GM18858 (cell line): Measurements from ENCODE around the gene TACO1.

Experiments used
- ATAC-seq: cut with Tn5 transposase; IDR thresholded peaks from one replicate; pipeline ENCODE4 v1.9.1; 2021; ENCODE audit not compliant: unreplicated experiment

TACO1 gene

DNA sequence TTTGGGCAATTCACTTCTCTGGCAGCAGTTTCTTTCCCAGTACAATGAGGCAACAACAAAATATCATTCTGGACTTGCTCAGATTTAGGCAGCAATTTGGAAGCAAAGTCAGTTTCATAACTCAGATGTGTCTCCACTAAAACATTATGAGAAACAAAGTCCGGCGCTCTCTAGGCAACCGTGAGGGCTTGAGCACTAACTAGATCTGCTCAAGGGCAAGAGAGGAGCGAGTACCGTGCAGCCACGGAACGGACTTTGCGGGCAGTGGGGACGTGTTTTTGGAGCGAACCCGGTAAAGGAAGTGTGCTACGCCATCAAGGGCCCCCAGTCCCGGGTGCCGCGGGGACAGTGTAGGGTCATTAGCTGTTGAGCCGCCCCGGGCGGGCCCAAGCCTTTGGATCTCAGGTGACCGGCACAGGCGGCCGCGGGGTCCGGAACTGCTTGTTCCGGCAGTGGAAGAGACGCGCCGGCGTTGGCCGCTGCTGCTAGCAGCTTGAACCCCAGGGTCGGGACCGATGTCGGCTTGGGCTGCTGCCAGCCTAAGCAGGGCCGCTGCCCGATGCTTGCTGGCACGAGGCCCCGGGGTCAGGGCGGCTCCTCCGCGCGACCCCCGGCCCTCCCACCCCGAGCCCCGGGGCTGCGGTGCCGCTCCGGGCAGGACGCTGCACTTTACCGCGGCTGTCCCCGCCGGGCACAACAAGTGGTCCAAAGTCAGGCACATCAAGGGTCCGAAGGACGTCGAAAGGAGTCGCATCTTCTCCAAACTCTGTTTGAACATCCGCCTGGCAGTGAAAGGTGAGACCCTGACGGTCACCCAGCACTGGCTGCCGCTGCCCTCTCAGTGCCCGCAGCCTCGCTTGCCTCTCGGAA lies at the start of gene TACO1:
TSS of gene TACO1 (plus strand) at position 327 of the 870 bp plus-strand sequence. CDS start at position 516, 189 bp downstream.
- peak; percentile 56 for ATAC-seq

DNA sequence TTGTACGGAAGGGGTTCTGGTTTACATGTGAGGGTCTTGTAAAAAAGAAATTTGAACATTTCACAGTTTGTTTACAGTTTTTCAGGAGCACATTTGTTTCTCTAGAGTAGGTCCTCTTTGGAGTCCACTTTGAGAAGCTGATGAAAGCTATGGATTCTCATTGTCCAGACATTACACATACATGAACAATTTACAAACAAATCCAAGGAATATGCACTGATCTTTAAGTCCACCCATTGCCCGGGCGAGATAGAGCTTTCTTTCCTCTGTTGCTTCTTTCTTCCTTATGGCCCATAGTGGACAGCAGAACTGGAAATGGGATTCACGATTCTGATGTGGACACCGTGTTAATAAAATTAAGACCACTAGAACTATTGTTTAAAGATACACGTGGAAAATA lies 48.5 kb upstream of the TACO1 start:
- no peak for ATAC-seq

DNA sequence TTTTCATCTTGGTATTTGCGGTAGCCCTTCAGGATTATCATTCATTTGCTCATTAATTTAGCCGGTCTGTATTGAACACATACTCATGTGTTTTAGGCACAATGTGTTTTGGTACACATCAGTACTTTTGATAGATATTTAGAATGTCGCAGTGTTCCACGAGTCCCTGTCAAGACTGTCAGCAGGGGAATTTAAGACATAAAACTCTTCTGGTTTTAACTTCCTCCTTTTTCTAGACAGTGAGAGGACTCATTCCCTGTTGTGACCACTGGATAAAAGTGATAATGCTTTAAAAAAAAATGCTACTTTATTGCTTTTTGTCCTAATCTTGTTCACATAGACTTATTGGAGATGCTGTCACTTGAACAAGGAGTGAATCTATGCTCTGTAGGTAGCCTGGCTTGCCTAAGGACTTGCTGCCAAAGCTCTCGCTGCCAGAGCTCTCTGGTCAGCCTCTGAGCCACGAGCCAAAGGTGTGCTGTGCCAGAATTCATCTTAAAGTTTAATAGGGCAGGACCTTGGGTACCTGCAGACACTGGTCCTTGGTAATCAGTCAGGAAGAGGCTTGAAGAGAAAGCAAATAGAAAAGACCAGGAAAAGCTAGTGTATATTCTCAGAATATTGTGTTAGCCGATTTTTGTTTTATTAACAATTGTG lies 45.1 kb upstream of the TACO1 start:
- no peak for ATAC-seq

DNA sequence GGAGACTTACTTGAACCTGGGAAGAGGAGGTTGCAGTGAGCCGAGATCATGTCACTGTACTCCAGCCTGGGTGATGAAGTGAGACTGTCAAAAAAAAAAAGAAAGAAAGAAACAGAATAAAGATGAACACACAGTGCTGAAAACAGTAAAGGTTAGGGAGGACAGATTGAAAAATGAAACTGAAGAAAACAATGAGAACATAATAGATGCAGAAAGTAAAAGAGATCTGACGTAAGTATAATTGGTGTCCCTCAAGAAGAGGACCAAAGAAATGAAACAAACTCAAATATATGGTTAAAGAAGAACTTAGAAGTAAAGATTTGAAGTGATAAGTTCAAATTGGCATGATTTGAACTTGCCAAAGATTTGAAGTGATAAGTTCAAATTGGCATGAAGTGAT lies 43.3 kb upstream of the TACO1 start:
- ATAC-seq: no peak

DNA sequence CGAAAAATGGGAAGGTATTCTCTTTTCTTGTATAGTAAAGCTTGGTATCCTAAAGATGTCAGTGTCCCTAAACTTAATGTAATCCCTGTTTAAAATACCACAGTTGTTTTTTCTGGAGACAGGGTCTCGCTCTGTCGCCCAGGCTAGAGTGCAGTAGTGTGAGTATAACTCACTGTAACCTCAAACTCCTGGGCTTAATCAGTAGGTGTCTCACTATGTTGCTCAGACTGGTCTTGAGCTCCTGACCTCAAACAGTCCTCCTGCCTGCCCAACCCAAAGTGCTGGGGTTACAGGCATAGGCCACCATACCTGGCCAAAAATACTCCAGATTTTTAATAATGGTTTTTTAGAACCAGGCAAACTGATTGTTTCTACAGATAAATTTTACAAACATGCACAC lies 42.3 kb upstream of the TACO1 start:
- no peak for ATAC-seq

DNA sequence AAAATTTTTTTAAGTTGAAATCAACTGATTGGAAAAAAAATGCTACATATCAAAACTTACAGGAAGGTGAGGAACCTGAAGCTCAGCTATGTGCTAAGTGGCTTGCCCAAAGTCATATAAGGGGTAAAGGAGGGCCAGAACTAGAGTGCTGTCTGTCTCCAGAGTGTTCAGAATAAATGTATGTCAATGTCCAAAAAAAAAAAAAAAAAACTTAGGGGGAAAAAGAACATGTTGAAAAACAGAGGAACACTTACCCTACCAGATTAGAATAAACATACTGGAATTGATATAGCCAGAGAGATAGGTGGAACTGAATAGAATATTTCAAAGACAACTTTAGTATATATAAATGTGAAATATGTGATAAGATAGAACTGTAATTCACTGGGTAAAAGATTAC lies 38.9 kb upstream of the TACO1 start:
- ATAC-seq: no peak

DNA sequence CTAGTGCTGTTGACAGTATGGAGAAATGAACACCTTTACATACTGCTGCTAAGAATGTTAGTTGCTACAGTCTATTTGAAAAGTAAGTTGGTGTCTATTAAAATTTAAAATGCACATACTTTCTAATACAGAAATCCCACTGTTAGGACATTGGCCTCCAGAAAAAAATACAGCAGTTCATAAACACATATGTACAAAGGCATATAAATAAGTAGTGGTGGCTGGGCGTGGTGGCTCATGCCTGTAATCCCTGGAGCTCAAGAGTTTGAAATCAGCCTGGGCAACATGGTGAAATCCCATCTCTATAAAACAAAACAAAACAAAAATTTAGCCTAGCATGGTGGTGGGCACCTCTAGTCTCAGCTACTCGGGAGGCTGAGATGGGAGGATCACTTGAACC lies 37.4 kb upstream of the TACO1 start:
- ATAC-seq: no peak

DNA sequence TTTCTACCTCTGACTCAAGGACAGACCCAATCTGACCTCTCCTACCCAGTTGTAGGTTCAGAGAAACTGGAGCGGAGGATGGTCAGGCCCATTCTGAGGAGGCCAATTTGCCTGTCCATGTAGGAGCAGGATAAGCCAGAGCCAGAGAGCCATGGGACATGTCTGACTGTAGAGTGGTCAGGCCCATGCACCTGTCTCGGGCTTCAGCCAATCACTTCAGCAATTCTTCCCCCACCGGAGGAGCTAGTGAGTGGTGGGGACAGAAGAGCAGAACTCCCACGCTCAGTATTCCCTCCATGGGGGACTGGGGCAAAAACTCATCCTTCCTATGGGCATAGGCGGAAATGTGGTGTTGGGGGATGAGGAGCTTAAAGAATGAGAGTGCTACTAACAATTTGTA lies 36.1 kb upstream of the TACO1 start:
- ATAC-seq: no peak

DNA sequence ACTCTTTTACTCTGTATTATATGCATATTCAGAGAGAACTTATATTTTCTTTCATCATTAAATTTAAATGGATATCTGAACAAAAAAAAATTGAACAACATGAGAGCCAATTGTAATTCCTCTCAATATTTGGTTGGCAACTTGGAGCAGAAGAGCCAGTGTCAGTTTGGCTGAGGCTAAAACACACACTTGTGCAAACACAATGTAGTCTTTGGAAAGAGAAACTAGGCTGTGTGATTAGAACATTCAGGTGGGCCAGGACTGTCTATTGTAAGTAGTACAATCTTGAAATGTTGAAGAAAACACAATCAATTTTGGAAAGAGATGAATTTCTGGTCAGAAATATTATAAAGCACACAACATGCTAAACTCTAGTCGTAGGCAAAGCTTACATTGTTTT lies 33.5 kb upstream of the TACO1 start:
- ATAC-seq: no peak

DNA sequence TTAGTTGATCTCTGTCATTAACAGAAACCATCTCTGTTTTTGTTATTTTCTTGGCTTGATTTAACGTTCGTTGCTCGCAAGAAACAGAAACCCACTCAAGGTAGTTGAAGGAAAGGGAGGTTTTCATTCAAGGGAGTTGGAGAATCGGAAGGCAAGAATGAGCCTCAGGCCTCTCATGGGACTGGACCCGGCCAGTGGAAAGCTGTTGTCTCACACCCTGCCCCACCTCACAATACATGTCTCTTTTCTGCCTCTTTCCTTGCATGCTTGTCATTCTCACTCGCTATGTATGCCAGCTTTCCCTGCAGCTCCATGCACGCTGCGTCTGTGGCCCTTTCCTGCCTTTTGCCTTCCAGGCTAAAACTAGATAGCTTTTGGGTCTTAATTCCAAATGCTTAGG lies 32.1 kb upstream of the TACO1 start:
- ATAC-seq: no peak

DNA sequence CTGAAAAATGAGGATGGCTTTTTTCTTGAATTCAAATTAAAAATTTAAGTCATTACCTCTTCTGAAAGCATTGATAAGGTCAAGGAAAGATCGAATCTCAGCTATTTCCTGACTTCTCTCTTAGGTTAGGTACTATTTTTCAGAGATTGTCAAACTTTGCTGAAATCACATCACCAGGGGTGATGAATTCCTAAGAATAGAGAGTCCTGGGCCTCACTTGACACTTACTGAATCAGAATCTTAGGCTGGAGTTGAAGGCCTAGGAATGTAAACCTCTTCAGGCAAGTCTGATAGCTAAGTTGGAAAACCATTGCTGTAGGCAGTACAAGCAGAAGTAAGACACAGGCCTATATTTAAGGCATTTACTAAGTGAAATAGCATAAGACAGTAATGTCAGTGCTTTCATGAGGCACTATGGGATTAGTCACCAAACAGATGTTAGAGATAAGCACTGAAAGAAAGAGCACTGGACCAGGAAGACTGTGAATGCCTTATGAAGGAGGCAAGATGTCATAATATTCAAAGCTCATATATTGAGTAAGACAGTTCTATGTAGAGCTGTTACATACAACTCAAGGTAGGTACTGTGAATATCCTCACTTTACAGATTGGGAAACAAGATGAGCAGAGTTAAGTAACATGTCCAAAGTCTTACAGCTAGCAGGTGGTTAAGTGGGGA lies 28.9 kb upstream of the TACO1 start:
- ATAC-seq: no peak

DNA sequence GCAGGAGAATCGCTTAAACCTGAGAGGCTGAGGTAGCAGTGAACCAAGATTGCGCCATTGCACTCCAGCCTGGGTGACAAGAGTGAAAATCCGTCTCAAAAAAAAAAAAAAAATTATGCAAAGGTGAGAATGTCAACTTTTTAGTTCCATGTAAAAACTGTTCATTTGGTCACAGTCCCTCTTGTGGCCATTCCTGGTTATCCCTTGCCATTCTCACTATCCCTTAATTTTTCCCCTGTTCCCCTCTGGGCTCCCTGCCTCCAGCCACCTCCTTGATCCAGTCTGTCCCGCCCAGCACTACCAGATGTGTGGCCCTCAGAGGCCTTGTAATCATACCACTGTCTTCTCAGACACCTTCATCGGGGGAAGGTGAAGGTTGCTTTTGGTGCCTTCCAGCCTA lies 27.1 kb upstream of the TACO1 start:
- ATAC-seq: no peak

DNA sequence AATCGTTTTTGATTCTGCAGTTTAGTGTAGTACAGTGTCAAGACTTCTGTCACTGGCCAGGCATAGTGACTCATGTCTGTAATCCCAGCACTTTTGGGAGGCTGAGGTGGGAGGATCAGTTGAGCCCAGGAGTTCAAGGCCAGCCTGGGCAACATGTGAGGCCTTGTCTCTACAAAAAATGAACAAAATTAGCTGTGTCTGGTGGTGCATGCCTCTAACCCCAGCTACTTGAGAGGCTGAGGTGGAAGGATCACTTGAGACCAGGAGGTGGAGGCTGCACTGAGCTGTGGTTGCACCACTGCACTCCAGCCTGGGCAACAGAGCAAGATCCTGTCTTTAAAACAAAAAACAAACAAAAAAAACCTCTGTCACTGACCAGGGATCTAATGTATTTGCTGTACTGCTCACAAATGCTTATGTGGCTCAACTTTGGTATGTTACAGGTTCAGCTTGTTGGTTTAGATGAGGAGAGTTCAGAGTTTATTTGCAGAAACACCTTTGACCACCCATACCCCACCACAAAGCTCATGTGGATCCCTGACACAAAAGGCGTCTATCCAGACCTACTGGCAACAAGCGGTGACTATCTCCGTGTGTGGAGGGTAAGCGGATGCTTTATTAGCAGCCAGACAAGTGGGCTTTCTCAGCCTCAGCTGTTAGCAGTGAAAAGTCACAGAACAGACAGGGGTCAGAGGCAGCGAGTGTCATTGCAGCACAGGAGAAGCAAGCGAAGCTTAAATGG lies 22.5 kb upstream of the TACO1 start:
- no peak for ATAC-seq

DNA sequence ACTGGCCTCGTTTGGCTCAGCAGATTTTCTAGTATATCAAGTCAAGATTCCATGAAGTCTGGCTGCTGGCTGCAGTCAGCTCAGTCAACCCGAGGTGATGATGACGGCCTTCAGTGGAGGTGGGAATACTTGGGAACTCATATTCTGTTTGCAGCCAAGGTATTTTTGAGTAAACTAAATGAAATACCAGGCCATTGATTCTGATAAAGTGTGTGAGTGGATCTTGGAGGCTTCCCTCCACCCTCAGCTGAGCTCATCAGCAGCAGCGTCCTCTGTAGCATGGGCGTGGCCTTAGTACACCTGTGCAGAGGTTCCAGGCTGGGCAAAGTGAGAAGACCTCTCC lies 22.0 kb upstream of the TACO1 start:
- no peak for ATAC-seq

DNA sequence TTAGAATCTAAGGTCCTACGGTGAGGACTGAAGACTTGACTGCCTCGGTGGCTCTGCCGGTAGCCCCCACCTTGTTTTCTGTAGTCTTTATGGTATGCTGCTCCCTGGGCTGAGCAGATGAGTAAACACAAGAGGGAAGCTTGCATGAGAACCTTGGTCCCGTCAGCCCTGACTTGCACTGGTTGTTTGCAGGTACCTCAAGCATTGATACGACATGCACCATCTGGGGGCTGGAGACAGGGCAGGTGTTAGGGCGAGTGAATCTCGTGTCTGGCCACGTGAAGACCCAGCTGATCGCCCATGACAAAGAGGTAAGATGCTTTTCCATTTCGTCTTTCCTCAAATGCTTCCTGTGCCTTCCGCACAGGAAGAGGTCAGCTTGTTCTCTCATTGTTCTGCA lies 21.1 kb upstream of the TACO1 start:
- ATAC-seq: no peak

DNA sequence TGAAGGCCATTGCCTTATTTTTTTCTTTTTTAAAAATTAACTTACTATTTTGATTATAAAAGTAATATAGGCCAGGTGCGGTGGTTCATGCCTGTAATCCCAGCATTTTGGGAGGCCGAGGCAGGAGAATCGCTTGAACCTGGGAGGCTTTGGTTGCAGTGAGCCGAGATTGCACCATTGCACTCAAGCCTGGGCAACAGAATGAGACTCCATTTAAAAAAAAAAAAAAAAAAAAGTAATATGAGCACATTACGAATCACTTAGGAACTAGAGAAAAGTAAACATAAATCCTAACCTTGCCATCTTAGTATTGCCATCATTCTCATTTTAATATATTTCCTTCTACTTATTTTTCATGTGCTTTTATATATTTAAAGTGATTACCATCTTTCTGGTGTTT lies 12.9 kb upstream of the TACO1 start:
- no peak for ATAC-seq

DNA sequence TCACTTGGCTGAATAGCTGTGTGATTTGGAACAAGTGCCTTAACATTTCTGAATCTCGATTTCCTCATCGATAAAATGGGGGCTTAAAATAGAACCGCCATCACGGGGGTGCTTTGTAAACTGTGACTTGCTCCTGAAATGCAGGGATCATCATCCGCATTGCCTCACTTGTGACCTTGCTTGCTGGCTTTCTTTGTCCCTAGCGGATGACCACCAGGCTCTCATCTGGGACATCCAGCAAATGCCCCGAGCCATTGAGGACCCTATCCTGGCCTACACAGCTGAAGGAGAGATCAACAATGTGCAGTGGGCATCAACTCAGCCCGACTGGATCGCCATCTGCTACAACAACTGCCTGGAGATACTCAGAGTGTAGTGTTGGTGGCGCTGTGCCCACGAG lies 11.9 kb upstream of the TACO1 start:
- ATAC-seq: no peak

DNA sequence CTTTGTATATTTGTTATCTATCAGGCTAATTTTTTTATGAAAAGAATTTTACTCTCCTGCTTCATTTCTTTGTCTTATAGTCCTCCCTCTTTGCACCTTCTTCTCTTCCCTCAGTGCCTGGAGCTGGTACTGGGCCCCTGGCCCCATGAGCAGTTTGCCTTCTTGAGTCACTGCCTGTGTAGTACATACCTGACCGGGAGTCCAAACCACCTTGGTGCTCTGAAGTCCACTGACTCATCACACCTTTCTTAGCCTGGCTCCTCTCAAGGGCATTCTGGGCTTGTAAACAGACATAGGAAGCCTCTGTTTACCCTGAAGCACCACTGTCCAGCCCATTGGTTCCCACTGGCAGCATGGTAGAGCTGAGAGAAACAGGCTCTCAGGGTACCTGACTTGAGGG lies 11.0 kb upstream of the TACO1 start:
- ATAC-seq: no peak

DNA sequence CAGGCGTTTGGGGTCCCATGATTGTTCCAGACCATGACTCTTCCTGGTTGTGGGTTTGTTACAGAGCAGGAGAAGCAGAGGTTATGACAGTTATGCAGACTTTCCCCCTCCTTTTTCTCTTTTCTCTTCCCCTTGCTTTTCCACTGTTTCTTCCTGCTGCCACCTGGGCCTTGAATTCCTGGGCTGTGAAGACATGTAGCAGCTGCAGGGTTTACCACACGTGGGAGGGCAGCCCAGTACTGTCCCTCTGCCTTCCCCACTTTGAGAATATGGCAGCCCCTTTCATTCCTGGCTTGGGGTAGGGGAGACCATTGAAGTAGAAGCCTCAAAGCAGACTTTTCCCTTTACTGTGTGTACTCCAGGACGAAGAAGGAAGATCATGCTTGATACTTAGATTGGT lies 7.9 kb upstream of the TACO1 start:
- ATAC-seq: no peak

DNA sequence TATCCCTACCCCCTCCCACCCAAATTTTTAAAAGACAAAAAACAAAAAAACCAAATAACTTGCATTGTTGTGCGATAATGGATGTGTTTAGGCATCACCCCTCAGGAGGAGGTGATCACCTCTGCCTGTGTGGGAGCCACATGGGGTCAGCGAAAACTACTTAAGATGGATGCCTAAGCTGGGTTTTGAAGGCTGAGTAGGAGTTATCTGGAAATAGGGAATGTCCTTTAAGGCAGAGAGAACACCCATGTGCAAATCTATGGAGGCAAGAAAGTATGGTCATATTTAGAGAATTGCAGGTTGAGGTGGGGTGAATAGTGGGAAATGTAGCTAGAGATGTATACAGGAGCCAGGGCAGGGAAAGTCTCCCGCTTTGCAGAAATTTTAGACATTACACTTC lies 5.6 kb upstream of the TACO1 start:
- no peak for ATAC-seq

DNA sequence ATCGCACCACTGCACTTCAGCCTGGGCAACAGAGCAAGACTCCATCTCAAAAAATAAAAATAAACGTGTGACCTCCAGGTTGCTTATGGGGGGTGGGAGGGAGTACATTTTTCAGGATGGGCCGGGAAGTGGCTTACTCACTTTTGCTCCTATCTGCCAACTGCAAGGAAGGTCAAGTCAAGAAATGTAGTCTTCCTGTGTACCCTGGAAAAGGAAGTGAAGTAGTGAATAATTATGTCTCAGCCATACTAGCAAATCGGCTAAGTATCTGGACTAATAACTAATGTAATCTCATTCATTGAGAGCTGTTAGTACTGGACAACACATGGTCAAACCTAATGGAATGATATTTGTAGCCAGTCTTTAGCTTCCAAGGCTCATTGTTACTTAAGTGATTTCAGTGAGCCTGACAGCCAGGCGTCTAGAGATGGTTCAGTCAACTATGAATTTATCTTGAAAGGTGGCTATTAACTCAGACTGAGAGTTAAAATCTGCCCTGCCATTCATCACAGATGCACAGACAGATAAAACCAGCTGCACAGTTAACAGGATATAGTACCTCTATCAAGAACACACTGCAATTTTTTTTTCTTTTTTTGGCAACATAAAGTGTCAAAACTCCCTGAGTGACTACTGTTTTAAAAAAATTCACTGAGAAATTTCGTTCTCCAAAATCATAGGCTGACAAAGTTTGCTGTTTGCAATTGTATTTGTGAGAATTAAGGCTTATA lies 3.7 kb upstream of the TACO1 start:
- ATAC-seq: no peak
